NT2/D1 (cell line): Measurements from ENCODE around the gene CEBPG.

ENCODE experiments used
- YY1 ChIP-seq: IDR thresholded peaks from 2 replicates; pipeline ENCODE4 v1.6.1; 2011; ENCODE audit not compliant: insufficient read length, insufficient read depth
- ZNF274 ChIP-seq: IDR thresholded peaks from 2 replicates; pipeline ENCODE4 v1.6.1; 2011; ENCODE audit warnings: mild to moderate bottlenecking, low read depth, low read length

DNA sequence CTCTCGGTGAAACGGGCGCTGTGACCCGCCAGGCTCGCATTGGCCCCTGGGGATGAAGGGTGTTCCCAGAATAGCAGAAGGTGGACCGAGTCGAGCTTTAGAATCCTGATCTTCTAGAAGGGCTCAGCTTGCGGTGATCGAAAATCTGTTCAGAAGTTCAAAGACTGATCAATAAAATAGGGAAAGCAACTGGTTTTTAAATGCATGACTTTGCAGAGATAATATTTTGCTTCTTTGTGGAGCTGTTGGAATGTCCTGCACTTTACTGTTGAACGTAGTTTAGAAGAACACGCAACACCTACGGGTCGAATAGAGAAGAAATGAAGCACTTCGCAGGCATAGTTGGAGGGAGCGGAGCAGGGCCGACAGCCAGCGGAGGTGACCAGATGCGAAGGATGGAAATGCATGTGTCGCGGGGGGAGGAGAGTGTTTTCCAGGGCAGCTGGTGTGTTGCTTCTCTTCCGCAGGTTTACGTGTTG is 766 bp downstream of the CEBPG start:
- TF ChIP-seq YY1, result no peak
- TF ChIP-seq ZNF274, result no peak
